IPS-11a (cell line): ENCODE results near the gene TMEM30B.

ENCODE experiments used
- H3K4me3 ChIP-seq: one replicate; pipeline ENCODE4 v1.5.1; 2013; ENCODE audit warnings: low read depth, low read length, control low read depth

TMEM30B gene

DNA sequence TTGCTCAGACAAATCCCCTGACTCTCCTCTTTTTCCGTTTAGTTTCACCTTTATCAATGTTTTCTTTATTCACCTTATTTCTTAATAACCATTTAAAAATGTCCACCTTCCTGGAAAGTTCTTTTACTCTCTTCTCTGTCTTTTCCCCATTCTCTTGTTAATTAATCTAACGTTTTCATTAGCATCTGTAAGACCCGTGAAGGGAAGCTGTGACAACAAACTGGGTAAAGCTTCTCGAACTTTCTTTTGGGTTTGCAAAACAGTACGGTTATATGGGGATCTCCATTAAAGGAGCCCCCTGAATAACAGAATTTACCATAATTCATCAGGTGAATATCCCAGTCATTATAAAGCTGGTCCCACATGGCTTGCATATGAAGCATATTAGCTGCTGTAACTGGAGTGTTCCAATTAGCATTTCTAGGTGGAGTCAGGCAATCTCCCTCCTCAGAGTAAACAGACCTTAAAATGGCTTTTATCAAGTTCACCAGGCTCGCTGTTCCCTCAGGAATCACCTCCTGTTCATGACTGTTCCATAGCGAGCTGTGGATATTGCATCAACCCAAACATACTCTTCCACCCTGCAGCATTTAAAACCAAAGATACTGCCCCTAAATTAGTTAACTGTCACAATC, 42.4 kb downstream of the TMEM30B start:
- H3K4me3 ChIP-seq = no peak overlapping the region

DNA sequence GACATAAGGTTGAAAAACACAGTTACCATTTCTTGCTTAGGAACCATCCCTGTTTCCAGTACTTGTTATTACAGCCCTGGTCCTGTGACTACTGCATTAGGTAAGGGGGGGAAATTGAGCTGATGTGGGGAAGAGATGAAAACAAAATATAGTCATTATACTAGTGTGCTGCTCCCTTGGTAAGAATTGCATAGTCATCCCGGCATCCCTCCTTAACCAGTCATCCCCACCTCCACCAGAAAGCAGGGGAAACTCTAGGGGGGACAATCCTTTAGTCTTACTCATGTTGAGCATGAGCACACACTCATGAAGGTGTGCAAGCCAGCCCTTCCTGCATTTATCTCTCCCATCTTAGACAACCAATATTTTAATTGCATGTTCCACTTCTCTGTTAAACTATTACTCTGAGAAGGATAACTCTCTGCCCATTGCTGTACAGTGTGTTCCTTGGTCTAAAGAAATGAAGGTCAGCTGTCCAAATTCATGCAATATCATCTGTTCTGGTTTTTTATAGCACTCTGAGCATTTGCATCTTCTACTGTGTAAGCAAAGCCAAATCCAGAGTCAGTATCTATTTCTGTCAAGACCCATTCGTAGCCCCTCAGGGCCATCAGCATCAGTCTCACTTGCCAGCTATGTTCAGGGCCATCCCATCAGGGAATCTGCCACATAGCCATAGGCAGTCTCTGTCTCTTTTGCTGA, 46.8 kb downstream of the TMEM30B start:
- no peak overlapping the region for H3K4me3 ChIP-seq

DNA sequence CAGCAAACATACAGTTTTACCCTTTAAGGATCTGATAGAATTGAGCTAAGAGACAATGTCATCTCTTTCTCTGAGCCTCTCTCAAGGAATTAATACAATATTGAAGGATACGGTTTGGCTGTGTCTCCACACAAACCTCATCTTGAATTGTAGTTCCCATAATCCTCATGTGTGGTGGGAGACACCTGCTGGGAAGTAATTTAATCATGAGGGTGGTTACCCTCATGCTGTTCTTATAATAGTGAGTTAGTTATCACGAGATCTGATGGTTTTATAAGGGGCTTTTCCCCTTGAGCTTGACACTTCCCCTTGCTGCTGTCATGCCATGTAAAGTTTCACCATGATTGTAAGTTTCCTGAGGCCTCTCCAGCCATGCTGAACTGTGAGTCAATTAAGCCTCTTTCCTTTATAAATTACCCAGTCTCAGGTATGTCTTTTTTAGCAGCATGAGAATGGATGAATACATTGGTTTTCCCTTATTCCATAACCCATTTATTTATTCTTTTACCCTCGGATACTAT, 47.6 kb downstream of the TMEM30B start:
- H3K4me3 ChIP-seq = no peak overlapping the region

DNA sequence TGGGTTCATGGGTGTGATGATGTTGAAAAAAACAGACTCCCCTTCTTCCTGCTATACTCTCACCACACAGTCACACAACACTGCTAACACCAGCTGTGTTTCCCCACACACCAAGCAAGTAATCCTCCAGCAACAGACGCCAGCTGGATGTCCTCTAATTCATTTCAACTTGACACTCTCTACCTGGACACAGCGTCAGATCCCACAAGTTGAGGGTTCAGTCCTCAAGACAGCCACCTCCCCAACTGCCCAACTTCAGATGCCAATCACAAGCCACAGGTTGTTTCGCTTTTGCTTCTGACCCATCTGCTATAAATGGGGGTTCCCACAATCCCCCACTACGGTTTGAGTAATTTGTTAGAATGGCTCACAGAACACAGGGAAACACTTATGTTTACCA, 49.3 kb downstream of the TMEM30B start:
- no peak overlapping the region for H3K4me3 ChIP-seq

DNA sequence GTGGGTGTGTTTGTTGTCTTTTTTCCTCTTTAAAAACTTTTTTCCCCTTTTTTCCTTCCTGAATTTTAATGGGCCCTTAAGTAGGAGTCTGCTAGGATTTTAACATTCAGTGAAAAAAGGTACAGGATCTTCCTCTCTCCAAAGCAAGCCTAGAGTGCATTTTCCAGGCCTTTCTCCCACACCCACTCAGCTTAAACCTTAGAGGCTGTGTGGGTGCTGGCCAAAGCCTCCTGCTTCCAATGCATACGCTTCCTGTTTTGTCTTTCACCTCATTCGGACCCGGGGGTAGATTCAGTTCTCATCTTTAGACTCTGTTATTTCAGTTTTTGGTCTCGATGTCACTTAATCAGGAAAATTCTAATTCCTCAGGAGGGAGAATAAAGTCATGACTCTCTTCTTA, 51.2 kb downstream of the TMEM30B start:
- no peak overlapping the region for H3K4me3 ChIP-seq

DNA sequence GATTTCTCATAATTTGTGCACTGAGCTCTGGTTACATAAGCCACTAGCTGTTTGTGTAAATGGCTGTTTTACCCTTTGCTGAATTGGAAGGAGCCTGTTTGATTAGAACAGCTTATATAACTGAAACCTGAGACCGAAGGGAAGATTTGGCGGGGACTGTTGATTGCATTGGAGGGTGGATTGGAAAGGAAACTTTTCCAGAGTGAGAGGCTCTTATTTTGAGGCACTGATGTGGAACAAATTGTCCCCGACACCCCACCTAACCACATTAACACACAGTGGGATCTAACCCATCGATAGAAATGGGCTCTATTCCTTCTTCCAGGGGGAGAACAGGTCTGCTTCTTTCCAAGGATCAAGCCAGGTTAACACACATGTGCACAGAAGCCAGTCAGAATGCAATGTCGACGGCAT, 51.7 kb downstream of the TMEM30B start:
- H3K4me3 ChIP-seq = no peak overlapping the region

DNA sequence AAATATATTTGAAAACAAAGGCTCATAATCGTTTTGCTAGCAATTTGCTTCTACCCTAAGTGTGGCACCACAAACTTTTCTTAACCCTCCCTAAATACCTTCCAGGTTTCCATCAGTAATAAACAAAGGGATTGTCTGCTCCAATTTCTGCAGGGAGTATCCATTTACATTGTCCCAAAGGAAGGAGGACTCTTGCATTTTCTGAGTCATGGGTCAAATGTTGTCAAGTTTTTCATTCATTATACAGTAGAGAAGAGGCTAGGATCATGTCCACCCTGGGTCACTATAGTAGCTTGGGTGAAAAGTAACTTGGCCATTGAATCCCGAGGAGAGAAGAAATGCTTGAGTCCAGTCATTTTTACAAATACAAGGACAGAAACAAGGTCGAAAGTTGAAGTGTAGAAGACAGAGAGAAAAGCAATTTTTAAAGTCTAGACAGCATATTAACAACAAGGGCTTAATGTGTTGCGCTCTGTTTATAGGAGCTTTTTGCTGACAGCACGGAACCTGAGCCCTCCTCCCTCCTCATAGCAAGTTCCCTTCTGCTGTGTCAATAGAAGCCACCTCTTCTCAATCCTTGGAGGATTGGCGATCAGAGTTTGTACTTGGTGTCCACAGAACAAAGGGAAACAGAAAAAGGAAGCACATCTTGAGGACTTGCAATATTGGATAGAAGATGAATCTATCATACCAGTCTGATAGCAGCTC, 53.1 kb downstream of the TMEM30B start:
- H3K4me3 ChIP-seq = no peak overlapping the region
